Measurements from ENCODE around the gene TPM2.

TPM2 gene

GRCh38 chr9:35691757-35692301 lies 2.1 kb upstream of the TPM2 start:
- ChIA-PET POLR2A (interaction anchor here (0.5 to 15.8 kb wide), 9 partner anchors 8 to 37 kb away, joined by 3 to 325 read pairs (median 9); partner anchors contain the start of genes ARHGEF39, CCDC107, CREB3 and RMRP), CTCF (interaction anchor here (0.9 to 34.3 kb wide), 5 partner anchors 9 to 180 kb away, joined by 3 to 816 read pairs (median 9); partner anchors contain the start of genes CCDC107, CREB3, RMRP and TLN1)
- DNase-seq (ENCODE audit: low read depth, low spot score) = no peak
- H3K4me3 ChIP-seq (ENCODE audit: low read depth, low read length) = no peak overlapping the region; the same call in 1 of the 2 replicates
- no peak for TF ChIP-seq CTCF (IDR thresholded peaks at IDR 0.05; ENCODE audit: insufficient read depth, low read length, missing control alignments)

GRCh38 chr9:35691334-35691650 lies 1.6 kb upstream of the TPM2 start:
- ChIA-PET POLR2A (interaction anchor here (1.2 to 15.8 kb wide), 9 partner anchors 8 to 37 kb away, joined by 3 to 325 read pairs (median 9); partner anchors contain the start of genes ARHGEF39, CCDC107, CREB3 and RMRP), CTCF (interaction anchor here (0.9 to 34.3 kb wide), 5 partner anchors 10 to 179 kb away, joined by 3 to 816 read pairs (median 9); partner anchors contain the start of genes CCDC107, CREB3, RMRP and TLN1)
- no peak for TF ChIP-seq CTCF (IDR thresholded peaks at IDR 0.05; ENCODE audit: insufficient read depth, low read length, missing control alignments)
- H3K4me3 ChIP-seq (ENCODE audit: low read depth, low read length) = peak overlapping the region; percentile 97
- no peak for DNase-seq (ENCODE audit: low read depth, low spot score)

GRCh38 chr9:35690614-35691333 lies 1.0 kb upstream of the TPM2 start:
- TF ChIP-seq CTCF (IDR thresholded peaks at IDR 0.05; ENCODE audit: insufficient read depth, low read length, missing control alignments) = no peak
- ChIA-PET POLR2A (interaction anchor here (0.8 to 15.8 kb wide), 16 partner anchors 8 to 50 kb away, joined by 3 to 325 read pairs (median 6); partner anchors contain the start of genes ARHGEF39, CCDC107, CREB3 and RMRP), CTCF (interaction anchor here (0.9 to 34.3 kb wide), 5 partner anchors 10 to 179 kb away, joined by 3 to 816 read pairs (median 9); partner anchors contain the start of genes ARHGEF39, CCDC107, CREB3 and RMRP)
- no peak for DNase-seq (ENCODE audit: low read depth, low spot score)
- H3K4me3 ChIP-seq (ENCODE audit: low read depth, low read length) = peak overlapping the region; percentile 97

- DNase-seq (ENCODE audit: low read depth, low spot score) = no peak
- H3K4me3 ChIP-seq (ENCODE audit: low read depth, low read length) = peak overlapping the region; percentile 97
- ChIA-PET POLR2A (interaction anchor here (0.8 to 15.8 kb wide), 15 partner anchors 8 to 204 kb away, joined by 3 to 325 read pairs (median 6); partner anchors contain the start of genes ARHGEF39, CCDC107, CREB3 and RMRP), CTCF (interaction anchor here (0.8 to 34.3 kb wide), 4 partner anchors 26 to 32 kb away, joined by 3 to 816 read pairs (median 16); partner anchors contain the start of genes ARHGEF39, CCDC107, CREB3 and RMRP)
- no peak for TF ChIP-seq CTCF (IDR thresholded peaks at IDR 0.05; ENCODE audit: insufficient read depth, low read length, missing control alignments)
These were observed 529 bp upstream of the TPM2 start for GRCh38 chr9:35690294-35690613.

GRCh38 chr9:35688558-35689541 lies 875 bp downstream of the TPM2 start:
- peak overlapping the region; percentile 97 for H3K4me3 ChIP-seq (ENCODE audit: low read depth, low read length)
- TF ChIP-seq CTCF (IDR thresholded peaks at IDR 0.05; ENCODE audit: insufficient read depth, low read length, missing control alignments) = no peak
- POLR2A ChIA-PET = interaction anchor here (0.6 to 15.8 kb wide), 16 partner anchors 8 to 123 kb away, joined by 3 to 325 read pairs (median 4); partner anchors contain the start of genes ARHGEF39, CCDC107, CREB3 and RMRP
- CTCF ChIA-PET = interaction anchor here (1.2 to 34.3 kb wide), 7 partner anchors 9 to 85 kb away, joined by 4 to 816 read pairs (median 24); partner anchors contain the start of genes CCDC107, CREB3, RMRP and TLN1
- no peak for DNase-seq (ENCODE audit: low read depth, low spot score)
